ENCODE measurements around the gene LHX3. TPM values are rescaled to one million over a fixed set of nuclear protein-coding genes. Genes with fewer than 3 reads are reported as not detected.
A peak's percentile ranks its signal among the peaks of the same experiment; 100 is the strongest.

Gene LHX3
- total RNA-seq, 2 donors from 2014 or later: 1.3 TPM; not detected in 1

DNA sequence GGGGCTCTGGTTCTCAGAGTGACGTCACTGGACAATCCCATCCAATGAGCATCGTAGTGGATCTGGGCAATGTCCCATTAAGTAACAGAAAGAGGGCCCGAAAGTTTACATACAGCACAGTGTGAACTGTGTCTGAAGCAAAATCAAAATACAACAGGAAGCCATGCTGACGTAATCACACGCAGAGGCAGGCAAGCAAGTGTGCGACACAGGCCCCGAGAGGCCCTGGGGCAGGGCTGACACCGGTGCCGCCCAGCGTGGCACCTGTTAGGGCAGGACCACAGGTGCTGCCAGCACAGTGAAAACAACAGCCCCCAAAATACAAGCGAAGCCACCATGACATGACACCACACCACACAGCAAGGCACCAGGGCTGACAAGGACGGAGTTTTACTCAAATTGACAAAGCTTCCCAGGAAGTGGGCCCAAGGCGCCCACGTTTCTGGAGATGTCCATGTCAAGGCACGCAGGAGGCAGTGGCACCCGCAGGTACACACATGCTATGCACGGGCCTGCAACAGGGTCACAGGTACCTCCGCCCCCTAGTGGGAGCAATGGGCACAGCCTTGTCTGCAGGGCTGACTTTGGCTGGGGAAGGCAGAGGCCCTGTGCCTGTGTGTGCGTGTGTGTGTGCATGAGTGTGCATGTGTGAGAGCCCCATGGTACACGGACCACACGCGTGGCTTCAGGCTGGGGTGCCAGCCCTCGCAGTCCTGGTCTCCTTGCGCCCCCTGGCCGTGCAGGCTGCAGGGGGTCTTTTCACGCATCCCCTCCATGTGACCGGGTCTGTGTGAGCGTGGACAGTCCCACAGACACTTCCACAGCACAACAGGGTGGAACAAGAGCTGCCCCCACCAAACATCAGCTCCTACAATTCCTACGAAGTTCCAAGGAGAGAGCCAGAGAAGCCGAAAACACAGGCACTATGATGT is 21.1 kb upstream of the LHX3 start:
- Histone ChIP-seq H3K27me3 (replicated peaks; ENCODE audit: insufficient read depth) (no peaks in the 10 kb centered on the region), H3K4me1 (replicated peaks) (no peaks in the 10 kb centered on the region), H3K4me3 (no peak overlapping the region), H3K27ac (no peak overlapping the region), H3K36me3 (peaks cover 0 to 6% of the 10 kb centered on the region in 2 donors), H3K9me3 (no peaks in the 10 kb centered on the region)
- intact Hi-C loops (cut with DNase I): no loop called here
- TF ChIP-seq, protein P1, sequence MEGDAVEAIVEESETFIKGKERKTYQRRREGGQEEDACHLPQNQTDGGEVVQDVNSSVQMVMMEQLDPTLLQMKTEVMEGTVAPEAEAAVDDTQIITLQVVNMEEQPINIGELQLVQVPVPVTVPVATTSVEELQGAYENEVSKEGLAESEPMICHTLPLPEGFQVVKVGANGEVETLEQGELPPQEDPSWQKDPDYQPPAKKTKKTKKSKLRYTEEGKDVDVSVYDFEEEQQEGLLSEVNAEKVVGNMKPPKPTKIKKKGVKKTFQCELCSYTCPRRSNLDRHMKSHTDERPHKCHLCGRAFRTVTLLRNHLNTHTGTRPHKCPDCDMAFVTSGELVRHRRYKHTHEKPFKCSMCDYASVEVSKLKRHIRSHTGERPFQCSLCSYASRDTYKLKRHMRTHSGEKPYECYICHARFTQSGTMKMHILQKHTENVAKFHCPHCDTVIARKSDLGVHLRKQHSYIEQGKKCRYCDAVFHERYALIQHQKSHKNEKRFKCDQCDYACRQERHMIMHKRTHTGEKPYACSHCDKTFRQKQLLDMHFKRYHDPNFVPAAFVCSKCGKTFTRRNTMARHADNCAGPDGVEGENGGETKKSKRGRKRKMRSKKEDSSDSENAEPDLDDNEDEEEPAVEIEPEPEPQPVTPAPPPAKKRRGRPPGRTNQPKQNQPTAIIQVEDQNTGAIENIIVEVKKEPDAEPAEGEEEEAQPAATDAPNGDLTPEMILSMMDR (IDR thresholded peaks at IDR 0.05): peak; percentile 49 to 75 (median 59)
- no peak for TF ChIP-seq POLR2AphosphoS5 (IDR thresholded peaks at IDR 0.05)
- peak; percentile 44 for DNase-seq (ENCODE audit: low spot score)
- WGBS: 64% methylated on average over 28 of the region's 30 CpGs

DNA sequence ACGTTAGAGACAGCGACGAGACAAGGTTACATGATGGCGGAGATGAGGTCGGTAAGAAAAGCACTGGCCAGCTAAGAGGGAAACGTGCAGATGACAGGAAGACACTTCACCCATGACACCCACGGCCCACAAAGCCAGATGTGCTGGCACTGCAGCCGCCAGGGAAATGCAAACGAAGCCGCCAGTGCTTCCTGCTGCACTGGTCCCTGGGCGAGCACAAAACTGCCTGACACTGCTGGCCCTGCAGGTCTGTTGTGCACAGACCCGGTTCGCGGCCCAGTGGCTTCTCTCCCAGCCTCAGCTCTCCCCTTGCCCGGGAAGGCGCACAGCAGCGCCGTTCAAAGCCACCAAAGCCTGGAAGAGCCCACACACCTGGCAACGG is 20.4 kb upstream of the LHX3 start:
- TF ChIP-seq, protein P1 (IDR thresholded peaks at IDR 0.05): no peak
- TF ChIP-seq POLR2AphosphoS5 (IDR thresholded peaks at IDR 0.05) (no peak), POLR2A (IDR thresholded peaks at IDR 0.05) (no peak)
- H3K27ac ChIP-seq: no peak overlapping the region
- H3K9me3 ChIP-seq: no peaks in the 10 kb centered on the region

DNA sequence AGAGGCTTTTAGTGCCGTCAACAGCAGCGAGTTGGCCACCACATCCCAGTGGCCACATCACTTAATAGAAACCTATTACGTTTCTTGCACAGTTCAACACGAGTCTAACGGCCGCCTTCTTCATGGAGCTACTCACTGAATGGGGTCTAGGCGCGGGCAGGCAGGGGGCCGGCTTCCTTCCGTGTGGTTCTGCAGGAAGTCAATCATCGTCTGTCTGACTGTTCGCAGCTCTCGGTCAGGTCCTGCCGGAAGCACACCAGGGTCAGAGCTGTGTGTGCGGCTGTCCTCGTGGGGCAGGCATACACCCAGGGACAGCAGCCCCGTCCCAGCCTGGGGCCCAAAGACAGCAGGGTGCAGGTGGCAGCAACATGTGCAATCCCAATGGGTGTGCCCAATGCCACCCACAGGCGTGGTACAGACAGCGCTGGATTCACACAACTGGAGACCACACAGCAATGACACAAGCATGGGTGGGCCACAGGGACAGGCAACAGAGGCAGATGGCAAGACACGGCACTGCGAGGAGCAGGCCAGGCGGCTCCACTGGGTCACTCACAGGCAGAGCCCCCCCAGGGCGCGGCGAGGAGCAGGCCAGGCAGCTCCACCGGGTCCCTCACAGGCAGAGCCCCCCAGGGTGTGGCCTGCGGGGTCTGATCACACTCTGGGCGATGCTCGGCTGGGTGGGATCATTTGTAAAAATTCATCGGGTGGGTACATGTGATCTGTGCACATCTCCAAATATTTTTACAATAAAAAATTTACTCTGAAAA is 19.1 kb upstream of the LHX3 start:
- intact Hi-C loops (cut with DNase I): no loop called here
- H3K4me1 ChIP-seq (replicated peaks): no peaks in the 10 kb centered on the region
- no peak for DNase-seq (ENCODE audit: low spot score)
- TF ChIP-seq POLR2A (IDR thresholded peaks at IDR 0.05) (no peak), POLR2AphosphoS5 (IDR thresholded peaks at IDR 0.05) (no peak)
- TF ChIP-seq, protein P1 (IDR thresholded peaks at IDR 0.05): no peak
- H3K4me3 ChIP-seq: no peak overlapping the region
- WGBS: 95% methylated on average over 30 of the region's 30 CpGs
- H3K36me3 ChIP-seq: peaks cover 0 to 6% of the 10 kb centered on the region in 2 donors
- H3K27ac ChIP-seq: no peak overlapping the region
- no peaks in the 10 kb centered on the region for H3K27me3 ChIP-seq (replicated peaks; ENCODE audit: insufficient read depth)
- no peaks in the 10 kb centered on the region for H3K9me3 ChIP-seq

More for the DNA sequence above, 20.4 kb upstream of the LHX3 start:
- 85% methylated on average over 19 of the region's 19 CpGs for WGBS
- H3K4me3 ChIP-seq: no peak overlapping the region
- no peaks in the 10 kb centered on the region for H3K4me1 ChIP-seq (replicated peaks)
- H3K27me3 ChIP-seq (replicated peaks; ENCODE audit: insufficient read depth): no peaks in the 10 kb centered on the region
- peaks cover 0 to 6% of the 10 kb centered on the region in 2 donors for H3K36me3 ChIP-seq
- DNase-seq (ENCODE audit: low spot score): no peak
- intact Hi-C loops (cut with DNase I): no loop called here

DNA sequence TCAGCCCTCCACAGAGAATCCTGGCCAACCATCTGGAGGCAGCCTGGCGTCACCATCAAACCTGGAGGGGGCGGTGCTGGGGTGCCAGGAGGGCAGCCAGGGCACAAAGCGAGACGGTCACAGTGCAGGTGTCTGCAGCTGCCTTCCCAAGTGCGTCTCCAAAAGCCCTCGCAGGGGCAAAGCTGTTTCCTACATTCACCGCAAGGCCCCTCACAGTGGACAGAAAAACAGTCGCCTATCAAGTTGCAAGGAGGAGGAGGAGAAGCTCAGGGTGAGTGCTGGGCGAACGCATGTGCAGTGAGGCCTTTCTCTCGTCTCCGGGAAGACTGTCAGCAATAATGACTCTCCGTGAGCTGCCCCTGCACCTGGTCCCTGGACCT is 18.0 kb upstream of the LHX3 start:
- Histone ChIP-seq H3K4me1 (replicated peaks) (no peaks in the 10 kb centered on the region), H3K36me3 (peaks cover 0 to 6% of the 10 kb centered on the region in 2 donors), H3K4me3 (no peak overlapping the region), H3K27ac (no peak overlapping the region), H3K27me3 (replicated peaks; ENCODE audit: insufficient read depth) (no peaks in the 10 kb centered on the region), H3K9me3 (no peaks in the 10 kb centered on the region)
- no peak for DNase-seq (ENCODE audit: low spot score)
- no peak for TF ChIP-seq POLR2AphosphoS5 (IDR thresholded peaks at IDR 0.05)
- TF ChIP-seq, protein P1 (IDR thresholded peaks at IDR 0.05): no peak
- TF ChIP-seq POLR2A (IDR thresholded peaks at IDR 0.05): no peak
- 92% methylated on average over 13 of the region's 13 CpGs for WGBS
- intact Hi-C loops (cut with DNase I): no loop called here

All from prostate gland (tissue), 2 donors.